Measurements from ENCODE around the gene RPTOR.

DNA sequence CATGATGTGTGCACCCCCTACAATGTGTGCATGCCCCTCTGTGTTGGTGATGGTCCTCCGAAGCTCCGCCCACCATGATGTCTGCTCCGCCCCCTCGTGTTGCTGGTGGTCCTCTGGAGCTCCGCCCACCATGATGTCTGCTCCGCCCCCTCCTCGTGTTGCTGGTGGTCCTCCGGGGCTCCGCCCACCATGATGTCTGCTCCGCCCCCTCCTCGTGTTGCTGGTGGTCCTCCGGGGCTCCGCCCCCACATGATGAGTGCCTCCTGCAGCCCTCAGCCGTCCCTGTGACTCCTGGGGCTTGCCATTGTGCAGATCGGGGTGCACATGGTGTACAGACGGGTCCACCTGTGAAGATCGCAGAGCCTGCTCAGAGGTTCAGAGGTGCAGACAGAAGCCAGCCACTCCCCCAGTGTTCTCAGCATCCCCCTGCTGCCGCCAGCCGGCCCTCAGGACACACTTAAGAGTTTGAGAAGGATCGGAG is 317.9 kb downstream of the RPTOR start:
- TF ChIP-seq, protein P1, sequence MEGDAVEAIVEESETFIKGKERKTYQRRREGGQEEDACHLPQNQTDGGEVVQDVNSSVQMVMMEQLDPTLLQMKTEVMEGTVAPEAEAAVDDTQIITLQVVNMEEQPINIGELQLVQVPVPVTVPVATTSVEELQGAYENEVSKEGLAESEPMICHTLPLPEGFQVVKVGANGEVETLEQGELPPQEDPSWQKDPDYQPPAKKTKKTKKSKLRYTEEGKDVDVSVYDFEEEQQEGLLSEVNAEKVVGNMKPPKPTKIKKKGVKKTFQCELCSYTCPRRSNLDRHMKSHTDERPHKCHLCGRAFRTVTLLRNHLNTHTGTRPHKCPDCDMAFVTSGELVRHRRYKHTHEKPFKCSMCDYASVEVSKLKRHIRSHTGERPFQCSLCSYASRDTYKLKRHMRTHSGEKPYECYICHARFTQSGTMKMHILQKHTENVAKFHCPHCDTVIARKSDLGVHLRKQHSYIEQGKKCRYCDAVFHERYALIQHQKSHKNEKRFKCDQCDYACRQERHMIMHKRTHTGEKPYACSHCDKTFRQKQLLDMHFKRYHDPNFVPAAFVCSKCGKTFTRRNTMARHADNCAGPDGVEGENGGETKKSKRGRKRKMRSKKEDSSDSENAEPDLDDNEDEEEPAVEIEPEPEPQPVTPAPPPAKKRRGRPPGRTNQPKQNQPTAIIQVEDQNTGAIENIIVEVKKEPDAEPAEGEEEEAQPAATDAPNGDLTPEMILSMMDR (conservative IDR thresholded peaks at IDR 0.05 in 1 of 2, IDR thresholded peaks at IDR 0.05 in 1 of 2; ENCODE audit: low read depth in 1 of 2, low read length in 2 of 2) = no peak
- no peak for TF ChIP-seq EZH2 (IDR thresholded peaks at IDR 0.05; ENCODE audit: low read length, missing control alignments)
